PC-9 (cell line): Measurements from ENCODE around the gene GPR141.

ENCODE experiments used
- EZH2 ChIP-seq: fragments of 200-600 bp; sonication (generic); IDR thresholded peaks from 2 replicates; pipeline ENCODE4 v1.8.0; 2017; ENCODE audit warnings: antibody characterized with exemption, low read depth
- TF ChIP-seq, protein P1 (sequence below): fragments of 200-600 bp; sonication (generic); conservative IDR thresholded peaks from 2 replicates; pipeline ENCODE4 v1.6.1; 2017; ENCODE audit warnings: mixed run types, antibody characterized with exemption, mild to moderate bottlenecking, moderate library complexity

DNA sequence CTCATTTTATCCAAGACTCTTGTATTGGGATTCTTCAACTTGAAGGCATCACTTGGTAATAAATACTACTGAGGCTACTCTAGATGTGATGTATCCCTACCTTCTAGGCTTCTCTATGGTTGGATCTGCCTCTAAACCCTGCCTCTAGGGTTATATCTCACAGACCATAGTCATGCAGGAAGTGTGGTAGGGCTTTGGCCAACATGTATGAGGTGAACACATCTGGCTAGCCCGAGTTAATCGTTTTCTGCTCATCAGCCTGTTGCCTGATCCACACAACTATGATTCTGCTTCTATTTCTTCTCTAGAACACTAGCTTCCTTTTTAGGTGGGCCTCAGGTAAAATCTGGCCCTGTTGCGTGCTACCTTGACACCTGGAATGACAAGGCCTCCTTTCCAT is 86.2 kb downstream of the GPR141 start:
- TF ChIP-seq, protein P1, sequence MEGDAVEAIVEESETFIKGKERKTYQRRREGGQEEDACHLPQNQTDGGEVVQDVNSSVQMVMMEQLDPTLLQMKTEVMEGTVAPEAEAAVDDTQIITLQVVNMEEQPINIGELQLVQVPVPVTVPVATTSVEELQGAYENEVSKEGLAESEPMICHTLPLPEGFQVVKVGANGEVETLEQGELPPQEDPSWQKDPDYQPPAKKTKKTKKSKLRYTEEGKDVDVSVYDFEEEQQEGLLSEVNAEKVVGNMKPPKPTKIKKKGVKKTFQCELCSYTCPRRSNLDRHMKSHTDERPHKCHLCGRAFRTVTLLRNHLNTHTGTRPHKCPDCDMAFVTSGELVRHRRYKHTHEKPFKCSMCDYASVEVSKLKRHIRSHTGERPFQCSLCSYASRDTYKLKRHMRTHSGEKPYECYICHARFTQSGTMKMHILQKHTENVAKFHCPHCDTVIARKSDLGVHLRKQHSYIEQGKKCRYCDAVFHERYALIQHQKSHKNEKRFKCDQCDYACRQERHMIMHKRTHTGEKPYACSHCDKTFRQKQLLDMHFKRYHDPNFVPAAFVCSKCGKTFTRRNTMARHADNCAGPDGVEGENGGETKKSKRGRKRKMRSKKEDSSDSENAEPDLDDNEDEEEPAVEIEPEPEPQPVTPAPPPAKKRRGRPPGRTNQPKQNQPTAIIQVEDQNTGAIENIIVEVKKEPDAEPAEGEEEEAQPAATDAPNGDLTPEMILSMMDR: no peak
- TF ChIP-seq EZH2: no peak
